ENCODE measurements around the gene RFPL1. TPM values are rescaled to one million over a fixed set of nuclear protein-coding genes. Genes with fewer than 3 reads are reported as not detected.
"Not testable (repeated sequence)": the region's sequence is repeated elsewhere in the genome, so short reads cannot be mapped to it uniquely, and the experiment has no call there.

The RFPL1 gene
- total RNA-seq, 1 donor from 2014 or later, result not detected

DNA sequence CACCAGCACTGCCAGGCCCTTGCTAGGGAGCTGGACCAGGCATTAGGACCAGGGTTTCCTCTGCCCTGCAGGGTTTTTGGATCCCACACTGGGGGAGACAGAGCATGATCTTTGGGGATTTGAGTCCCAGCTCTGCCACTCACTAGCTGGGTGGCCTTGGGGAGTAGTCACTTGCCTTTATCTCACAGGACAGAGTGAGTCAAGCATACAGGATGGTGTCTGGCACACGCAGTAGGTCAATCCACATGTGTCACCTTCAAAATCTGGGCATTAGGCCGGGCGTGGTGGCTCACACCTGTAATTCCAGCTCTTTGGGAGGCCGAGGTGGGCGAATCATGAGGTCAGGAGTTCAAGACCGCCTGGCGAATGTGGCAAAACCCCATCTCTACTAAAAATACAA lies 44.3 kb downstream of the RFPL1 start:
- H3K4me1 Mint-ChIP-seq, result peaks cover 24% of the 10 kb centered on the region
- DNase-seq (ENCODE audit: low read depth, low spot score), result no peak
- TF ChIP-seq, protein P1, sequence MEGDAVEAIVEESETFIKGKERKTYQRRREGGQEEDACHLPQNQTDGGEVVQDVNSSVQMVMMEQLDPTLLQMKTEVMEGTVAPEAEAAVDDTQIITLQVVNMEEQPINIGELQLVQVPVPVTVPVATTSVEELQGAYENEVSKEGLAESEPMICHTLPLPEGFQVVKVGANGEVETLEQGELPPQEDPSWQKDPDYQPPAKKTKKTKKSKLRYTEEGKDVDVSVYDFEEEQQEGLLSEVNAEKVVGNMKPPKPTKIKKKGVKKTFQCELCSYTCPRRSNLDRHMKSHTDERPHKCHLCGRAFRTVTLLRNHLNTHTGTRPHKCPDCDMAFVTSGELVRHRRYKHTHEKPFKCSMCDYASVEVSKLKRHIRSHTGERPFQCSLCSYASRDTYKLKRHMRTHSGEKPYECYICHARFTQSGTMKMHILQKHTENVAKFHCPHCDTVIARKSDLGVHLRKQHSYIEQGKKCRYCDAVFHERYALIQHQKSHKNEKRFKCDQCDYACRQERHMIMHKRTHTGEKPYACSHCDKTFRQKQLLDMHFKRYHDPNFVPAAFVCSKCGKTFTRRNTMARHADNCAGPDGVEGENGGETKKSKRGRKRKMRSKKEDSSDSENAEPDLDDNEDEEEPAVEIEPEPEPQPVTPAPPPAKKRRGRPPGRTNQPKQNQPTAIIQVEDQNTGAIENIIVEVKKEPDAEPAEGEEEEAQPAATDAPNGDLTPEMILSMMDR (conservative IDR thresholded peaks at IDR 0.05), result no peak
- H3K9me3 Mint-ChIP-seq, result no peaks in the 10 kb centered on the region
- H3K4me3 Mint-ChIP-seq, result no peak overlapping the region
- no peak overlapping the region for H3K27ac Mint-ChIP-seq (ENCODE audit: unreplicated experiment)
- H3K27me3 Mint-ChIP-seq (ENCODE audit: low read depth), result peaks cover 48% of the 10 kb centered on the region
- no peaks in the 10 kb centered on the region for H3K36me3 Mint-ChIP-seq (ENCODE audit: low read depth)

DNA sequence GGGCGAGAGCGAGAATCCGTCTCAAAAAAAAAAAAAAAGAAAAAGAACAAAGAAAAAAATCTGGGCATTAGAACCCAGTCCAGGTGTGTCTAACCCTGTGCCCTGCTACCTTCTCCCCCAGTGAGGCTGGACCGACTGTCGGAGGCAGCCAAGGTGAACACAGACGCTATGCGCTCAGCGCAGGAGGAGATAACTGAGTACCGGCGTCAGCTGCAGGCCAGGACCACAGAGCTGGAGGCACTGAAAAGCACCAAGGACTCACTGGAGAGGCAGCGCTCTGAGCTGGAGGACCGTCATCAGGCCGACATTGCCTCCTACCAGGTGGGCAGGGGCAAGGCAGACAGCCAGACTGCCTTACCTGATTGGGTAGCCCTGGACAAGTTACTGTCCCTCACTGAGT lies 44.9 kb downstream of the RFPL1 start:
- TF ChIP-seq, protein P1 (conservative IDR thresholded peaks at IDR 0.05), result no peak
- Mint-ChIP-seq H3K4me3 (no peak overlapping the region), H3K36me3 (ENCODE audit: low read depth) (no peaks in the 10 kb centered on the region), H3K27me3 (ENCODE audit: low read depth) (peaks cover 43% of the 10 kb centered on the region), H3K27ac (ENCODE audit: unreplicated experiment) (no peak overlapping the region), H3K4me1 (peaks cover 24% of the 10 kb centered on the region), H3K9me3 (no peaks in the 10 kb centered on the region)
- DNase-seq (ENCODE audit: low read depth, low spot score), result no peak

DNA sequence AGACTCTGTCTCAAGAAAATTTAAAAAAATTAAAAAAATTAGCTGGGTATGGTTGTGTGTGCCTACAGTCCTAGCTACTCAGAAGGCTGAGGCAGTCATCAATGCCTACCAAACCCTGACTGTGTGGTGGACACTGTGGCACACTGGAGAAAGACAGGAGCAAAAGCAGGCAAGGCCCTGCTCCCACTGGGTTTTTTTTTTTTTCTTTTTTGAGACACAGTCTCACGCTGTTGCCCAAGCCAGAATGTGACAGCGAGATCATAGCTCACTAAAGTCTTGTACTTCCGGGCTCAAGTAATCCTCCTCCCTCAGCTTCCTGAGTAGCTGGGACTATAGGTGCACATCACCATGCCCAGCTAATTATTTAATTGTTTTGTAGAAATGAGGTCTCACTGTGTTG lies 46.3 kb downstream of the RFPL1 start:
- TF ChIP-seq, protein P1 (conservative IDR thresholded peaks at IDR 0.05), result no peak
- no peak for DNase-seq (ENCODE audit: low read depth, low spot score)
- H3K36me3 Mint-ChIP-seq (ENCODE audit: low read depth), result peaks cover 5% of the 10 kb centered on the region
- H3K27me3 Mint-ChIP-seq (ENCODE audit: low read depth), result peaks cover 29% of the 10 kb centered on the region
- H3K4me3 Mint-ChIP-seq, result no peak overlapping the region
- H3K9me3 Mint-ChIP-seq, result peaks cover 3% of the 10 kb centered on the region
- no peak overlapping the region for H3K27ac Mint-ChIP-seq (ENCODE audit: unreplicated experiment)
- peaks cover 15% of the 10 kb centered on the region for H3K4me1 Mint-ChIP-seq

DNA sequence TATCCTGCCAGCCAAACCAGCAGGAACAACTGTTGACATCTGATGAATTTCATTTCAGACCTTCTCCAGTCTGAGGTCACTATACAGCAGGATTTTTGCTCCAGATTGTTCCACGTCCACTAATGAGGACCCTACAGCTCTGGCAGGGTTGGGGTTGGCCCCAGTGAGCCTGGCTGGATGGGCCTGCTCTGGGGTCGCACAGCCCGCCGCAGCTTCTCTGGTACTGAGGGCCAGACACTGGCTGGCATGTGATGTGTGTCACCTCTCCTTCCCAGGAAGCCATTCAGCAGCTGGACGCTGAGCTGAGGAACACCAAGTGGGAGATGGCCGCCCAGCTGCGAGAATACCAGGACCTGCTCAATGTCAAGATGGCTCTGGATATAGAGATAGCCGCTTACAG lies 47.1 kb downstream of the RFPL1 start:
- TF ChIP-seq, protein P1 (conservative IDR thresholded peaks at IDR 0.05), result no peak
- H3K27me3 Mint-ChIP-seq (ENCODE audit: low read depth), result peaks cover 23% of the 10 kb centered on the region
- no peak overlapping the region for H3K4me3 Mint-ChIP-seq
- H3K36me3 Mint-ChIP-seq (ENCODE audit: low read depth), result peaks cover 5% of the 10 kb centered on the region
- DNase-seq (ENCODE audit: low read depth, low spot score), result no peak
- peaks cover 13% of the 10 kb centered on the region for H3K4me1 Mint-ChIP-seq
- no peak overlapping the region for H3K27ac Mint-ChIP-seq (ENCODE audit: unreplicated experiment)
- H3K9me3 Mint-ChIP-seq, result peaks cover 3% of the 10 kb centered on the region

DNA sequence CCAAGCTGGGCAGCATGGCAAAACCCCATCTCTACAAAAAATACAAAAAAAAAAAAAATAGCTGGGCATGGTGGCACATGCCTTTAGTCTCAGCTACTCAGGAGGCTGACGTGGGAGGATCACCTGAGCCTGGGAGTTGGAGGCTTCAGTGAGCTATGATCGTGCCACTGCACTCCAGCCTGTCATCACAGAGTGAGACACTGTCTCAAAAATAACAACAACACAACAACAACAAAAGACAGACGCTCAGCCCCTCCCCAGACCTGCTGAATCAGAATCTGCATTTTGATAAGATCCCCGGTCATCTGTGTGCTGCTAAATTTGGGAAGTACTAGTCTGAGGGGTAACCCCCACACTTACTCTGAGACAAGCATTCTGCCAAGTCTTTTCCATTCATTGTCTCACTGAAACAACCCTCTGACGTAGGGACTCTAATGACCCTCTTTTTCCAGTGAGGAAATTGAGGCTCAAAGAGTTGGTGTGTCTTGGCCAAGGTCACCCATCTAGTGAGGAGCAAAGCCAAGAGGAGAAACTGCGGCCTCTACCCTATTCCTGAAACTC lies 49.1 kb downstream of the RFPL1 start:
- Mint-ChIP-seq H3K4me3 (no peak overlapping the region), H3K27ac (ENCODE audit: unreplicated experiment) (no peak overlapping the region), H3K4me1 (no peaks in the 10 kb centered on the region), H3K9me3 (peaks cover 3% of the 10 kb centered on the region), H3K27me3 (ENCODE audit: low read depth) (peaks cover 4% of the 10 kb centered on the region), H3K36me3 (ENCODE audit: low read depth) (peaks cover 5% of the 10 kb centered on the region)
- no peak for DNase-seq (ENCODE audit: low read depth, low spot score)
- TF ChIP-seq, protein P1 (conservative IDR thresholded peaks at IDR 0.05), result no peak

DNA sequence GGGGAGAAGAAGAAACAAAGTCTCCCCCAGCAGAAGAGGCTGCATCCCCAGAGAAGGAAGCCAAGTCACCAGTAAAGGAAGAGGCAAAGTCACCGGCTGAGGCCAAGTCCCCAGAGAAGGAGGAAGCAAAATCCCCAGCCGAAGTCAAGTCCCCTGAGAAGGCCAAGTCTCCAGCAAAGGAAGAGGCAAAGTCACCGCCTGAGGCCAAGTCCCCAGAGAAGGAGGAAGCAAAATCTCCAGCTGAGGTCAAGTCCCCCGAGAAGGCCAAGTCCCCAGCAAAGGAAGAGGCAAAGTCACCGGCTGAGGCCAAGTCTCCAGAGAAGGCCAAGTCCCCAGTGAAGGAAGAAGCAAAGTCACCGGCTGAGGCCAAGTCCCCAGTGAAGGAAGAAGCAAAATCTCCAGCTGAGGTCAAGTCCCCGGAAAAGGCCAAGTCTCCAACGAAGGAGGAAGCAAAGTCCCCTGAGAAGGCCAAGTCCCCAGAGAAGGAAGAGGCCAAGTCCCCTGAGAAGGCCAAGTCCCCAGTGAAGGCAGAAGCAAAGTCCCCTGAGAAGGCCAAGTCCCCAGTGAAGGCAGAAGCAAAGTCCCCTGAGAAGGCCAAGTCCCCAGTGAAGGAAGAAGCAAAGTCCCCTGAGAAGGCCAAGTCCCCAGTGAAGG lies 50.9 kb downstream of the RFPL1 start:
- not testable (repeated sequence) for H3K4me3 Mint-ChIP-seq; H3K4me1 Mint-ChIP-seq; H3K27me3 Mint-ChIP-seq (ENCODE audit: low read depth); H3K27ac Mint-ChIP-seq (ENCODE audit: unreplicated experiment); H3K36me3 Mint-ChIP-seq (ENCODE audit: low read depth); DNase-seq (ENCODE audit: low read depth, low spot score); H3K9me3 Mint-ChIP-seq
